ENCODE data around the gene NFYC. TPM values are rescaled to one million over a fixed set of nuclear protein-coding genes. Genes with fewer than 3 reads are reported as not detected.

The NFYC gene
- total RNA-seq, 1 donor from 2014 or later, result 56.0 TPM

- ATAC-seq (no peak), DNase-seq (no peak)
- intact Hi-C loops (cut with DNase I), result no loop called here
- Histone ChIP-seq H3K27me3 (no peaks in the 10 kb centered on the region), H3K4me1 (no peaks in the 10 kb centered on the region), H3K36me3 (no peaks in the 10 kb centered on the region), H3K4me3 (no peak overlapping the region), H3K9me3 (no peaks in the 10 kb centered on the region), H3K27ac (no peak overlapping the region)
- no peak for TF ChIP-seq CTCF (IDR thresholded peaks at IDR 0.05)
Measured at GRCh38 chr1:40653851-40654537, 37.5 kb upstream of the NFYC start.

- no peak overlapping the region for H3K4me3 ChIP-seq
- no peaks in the 10 kb centered on the region for H3K36me3 ChIP-seq
- no peaks in the 10 kb centered on the region for H3K4me1 ChIP-seq
- no peaks in the 10 kb centered on the region for H3K27me3 ChIP-seq
- no peak for TF ChIP-seq CTCF (IDR thresholded peaks at IDR 0.05)
- DNase-seq (no peak), ATAC-seq (no peak)
- H3K9me3 ChIP-seq, result no peaks in the 10 kb centered on the region
- intact Hi-C loops (cut with DNase I), result no loop called here
- no peak overlapping the region for H3K27ac ChIP-seq
Measured at GRCh38 chr1:40657046-40657445, 34.5 kb upstream of the NFYC start.

GRCh38 chr1:40658751-40659648, 32.5 kb upstream of the NFYC start:
- DNase-seq (no peak), ATAC-seq (no peak)
- TF ChIP-seq CTCF (IDR thresholded peaks at IDR 0.05), result no peak
- Histone ChIP-seq H3K4me3 (no peak overlapping the region), H3K4me1 (no peaks in the 10 kb centered on the region), H3K27me3 (no peaks in the 10 kb centered on the region), H3K9me3 (no peaks in the 10 kb centered on the region), H3K27ac (no peak overlapping the region), H3K36me3 (no peaks in the 10 kb centered on the region)
- intact Hi-C loops (cut with DNase I), result no loop called here

GRCh38 chr1:40659649-40659947, 31.9 kb upstream of the NFYC start:
- DNase-seq, result no peak
- Histone ChIP-seq H3K27ac (no peak overlapping the region), H3K9me3 (no peaks in the 10 kb centered on the region), H3K27me3 (no peaks in the 10 kb centered on the region), H3K36me3 (no peaks in the 10 kb centered on the region), H3K4me3 (no peak overlapping the region), H3K4me1 (no peaks in the 10 kb centered on the region)
- ATAC-seq, result no peak
- intact Hi-C loops (cut with DNase I), result no loop called here
- no peak for TF ChIP-seq CTCF (IDR thresholded peaks at IDR 0.05)

GRCh38 chr1:40661678-40662077, 29.8 kb upstream of the NFYC start:
- no peaks in the 10 kb centered on the region for H3K27me3 ChIP-seq
- H3K27ac ChIP-seq, result no peak overlapping the region
- no peaks in the 10 kb centered on the region for H3K36me3 ChIP-seq
- ATAC-seq (no peak), DNase-seq (no peak)
- peaks cover 8% of the 10 kb centered on the region for H3K4me1 ChIP-seq
- no peak for TF ChIP-seq CTCF (IDR thresholded peaks at IDR 0.05)
- no peak overlapping the region for H3K4me3 ChIP-seq
- H3K9me3 ChIP-seq, result no peaks in the 10 kb centered on the region
- intact Hi-C loops (cut with DNase I), result no loop called here

Data from upper lobe of right lung (tissue), 1 donor.